ENCODE data around the gene FURIN. TPM values are rescaled to one million over a fixed set of nuclear protein-coding genes. Genes with fewer than 3 reads are reported as not detected.

FURIN gene
- total RNA-seq, 1 donor from 2014 or later, result 97.7 TPM

DNA sequence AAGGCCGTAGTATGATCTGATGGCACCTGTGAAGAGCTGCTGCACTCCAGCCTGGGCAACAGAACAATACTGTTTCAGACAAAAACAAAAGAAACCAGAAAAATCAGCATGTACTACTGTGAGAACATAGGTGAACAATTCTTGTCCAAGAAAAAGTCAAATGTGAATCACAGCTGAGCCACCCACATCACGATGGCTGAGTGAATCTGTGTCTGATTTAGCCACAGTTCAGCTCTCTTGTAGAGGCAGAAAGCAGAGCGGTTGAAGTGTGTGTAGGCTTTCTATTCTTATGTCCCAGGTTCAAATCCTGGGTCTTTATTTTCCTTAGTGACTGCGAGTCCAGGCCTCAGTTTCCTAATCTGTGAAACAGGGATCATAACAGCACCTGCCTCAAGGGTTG is 4.4 kb upstream of the FURIN start:
- Mint-ChIP-seq H3K27me3 (ENCODE audit: low read depth) (no peaks in the 10 kb centered on the region), H3K27ac (no peak overlapping the region), H3K4me1 (peaks cover 29% of the 10 kb centered on the region), H3K36me3 (no peaks in the 10 kb centered on the region), H3K4me3 (no peak overlapping the region), H3K9me3 (no peaks in the 10 kb centered on the region)
- TF ChIP-seq CTCF (IDR thresholded peaks at IDR 0.05; ENCODE audit: unreplicated experiment), result no peak
- no peak for DNase-seq (ENCODE audit: low spot score in 2 of 2, unreplicated experiment in 2 of 2)

GRCh38 chr15:90864507-90864906 is 3.9 kb upstream of the FURIN start:
- peaks cover 31% of the 10 kb centered on the region for H3K4me1 Mint-ChIP-seq

DNA sequence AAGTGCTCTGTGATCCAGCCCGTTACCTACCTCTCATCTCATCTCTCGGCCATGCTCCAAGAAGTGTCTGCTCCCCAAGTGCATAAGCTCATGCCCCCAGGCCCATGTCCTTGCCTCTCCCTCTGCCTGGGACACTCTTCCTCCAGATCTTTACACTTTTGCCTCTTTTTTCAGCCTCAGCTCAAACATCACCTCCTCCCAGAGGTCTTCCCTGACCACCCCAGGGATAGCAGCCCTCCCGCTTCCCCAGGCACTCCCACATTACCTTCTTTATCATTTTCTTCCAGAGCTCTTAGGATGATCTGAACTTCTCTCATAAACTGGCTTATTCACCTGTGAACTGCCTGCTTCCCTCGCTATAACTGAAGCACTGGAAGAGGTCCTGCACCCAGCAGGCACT is 2.7 kb upstream of the FURIN start:
- no peak overlapping the region for H3K27ac Mint-ChIP-seq
- no peaks in the 10 kb centered on the region for H3K36me3 Mint-ChIP-seq
- H3K4me3 Mint-ChIP-seq, result no peak overlapping the region

More at GRCh38 chr15:90864507-90864906, 3.9 kb upstream of the FURIN start:
- Mint-ChIP-seq H3K9me3 (no peaks in the 10 kb centered on the region), H3K27ac (no peak overlapping the region), H3K36me3 (no peaks in the 10 kb centered on the region), H3K4me3 (no peak overlapping the region), H3K27me3 (ENCODE audit: low read depth) (no peaks in the 10 kb centered on the region)
- no peak for DNase-seq (ENCODE audit: low spot score in 2 of 2, unreplicated experiment in 2 of 2)
- TF ChIP-seq CTCF (IDR thresholded peaks at IDR 0.05; ENCODE audit: unreplicated experiment), result no peak

DNA sequence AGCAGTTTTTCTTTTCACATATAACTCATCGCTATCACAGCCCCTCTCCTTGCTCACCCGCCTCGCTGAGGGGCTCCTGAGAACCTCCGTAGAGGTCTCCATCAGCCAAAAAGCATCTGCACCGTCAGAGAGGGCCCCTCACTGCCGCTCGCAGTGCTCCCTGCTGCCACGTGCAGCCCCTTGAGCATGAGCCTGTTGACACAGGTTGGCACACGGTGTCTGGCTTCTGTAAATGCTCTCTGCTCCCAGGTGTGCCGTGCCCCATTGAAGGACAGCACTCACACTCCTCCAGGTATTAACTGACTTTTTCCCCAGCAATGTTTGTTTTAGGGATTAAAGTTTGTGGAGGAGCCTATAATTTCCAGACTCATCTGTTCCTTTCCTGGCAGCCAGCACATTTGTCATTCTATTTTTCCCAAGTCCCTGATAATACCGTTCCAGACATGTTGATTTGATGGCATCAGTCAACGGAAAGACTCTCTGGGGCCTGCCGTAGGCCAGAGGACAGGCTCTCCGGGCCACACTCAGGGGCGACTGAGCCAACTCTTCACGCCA is 2.1 kb upstream of the FURIN start:
- peak overlapping the region; percentile 41 for H3K27ac Mint-ChIP-seq
- H3K4me3 Mint-ChIP-seq, result no peak overlapping the region
- no peak for DNase-seq (ENCODE audit: low spot score in 2 of 2, unreplicated experiment in 2 of 2)
- H3K27me3 Mint-ChIP-seq (ENCODE audit: low read depth), result no peaks in the 10 kb centered on the region
- no peak for TF ChIP-seq CTCF (IDR thresholded peaks at IDR 0.05; ENCODE audit: unreplicated experiment)
- H3K4me1 Mint-ChIP-seq, result peaks cover 43% of the 10 kb centered on the region
- H3K9me3 Mint-ChIP-seq, result no peaks in the 10 kb centered on the region
- no peaks in the 10 kb centered on the region for H3K36me3 Mint-ChIP-seq

More for the DNA sequence above, 2.7 kb upstream of the FURIN start:
- Mint-ChIP-seq H3K4me1 (peaks cover 41% of the 10 kb centered on the region), H3K27me3 (ENCODE audit: low read depth) (no peaks in the 10 kb centered on the region), H3K9me3 (no peaks in the 10 kb centered on the region)
- DNase-seq (ENCODE audit: low spot score in 2 of 2, unreplicated experiment in 2 of 2), result no peak
- no peak for TF ChIP-seq CTCF (IDR thresholded peaks at IDR 0.05; ENCODE audit: unreplicated experiment)

DNA sequence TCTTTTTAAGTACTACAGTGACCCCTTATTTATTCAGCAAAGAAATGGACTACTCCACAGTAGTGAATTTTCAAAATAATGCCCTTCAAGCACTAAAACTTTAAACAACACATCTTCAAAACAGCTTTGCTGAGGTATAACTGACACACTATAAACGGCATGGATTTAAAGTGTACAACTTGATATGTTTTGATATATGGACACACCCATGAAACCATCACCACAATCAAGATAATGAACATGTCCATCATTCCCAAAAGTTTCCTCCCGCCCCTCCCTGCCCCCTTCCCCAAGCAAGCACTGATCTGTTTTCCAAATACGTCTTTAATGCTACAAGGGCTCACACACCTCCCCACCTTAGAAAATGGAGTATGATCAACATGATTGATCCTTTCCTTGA is 1.6 kb upstream of the FURIN start:
- DNase-seq (ENCODE audit: low spot score in 2 of 2, unreplicated experiment in 2 of 2), result no peak

More for the DNA sequence above, 1.6 kb upstream of the FURIN start:
- Mint-ChIP-seq H3K36me3 (no peaks in the 10 kb centered on the region), H3K27ac (no peak overlapping the region), H3K27me3 (ENCODE audit: low read depth) (no peaks in the 10 kb centered on the region), H3K4me3 (no peak overlapping the region), H3K4me1 (peaks cover 43% of the 10 kb centered on the region), H3K9me3 (no peaks in the 10 kb centered on the region)
- no peak for TF ChIP-seq CTCF (IDR thresholded peaks at IDR 0.05; ENCODE audit: unreplicated experiment)

Data from mesothelial cell of epicardium (in vitro differentiated cells).